ENCODE data around the gene LRMDA.

DNA sequence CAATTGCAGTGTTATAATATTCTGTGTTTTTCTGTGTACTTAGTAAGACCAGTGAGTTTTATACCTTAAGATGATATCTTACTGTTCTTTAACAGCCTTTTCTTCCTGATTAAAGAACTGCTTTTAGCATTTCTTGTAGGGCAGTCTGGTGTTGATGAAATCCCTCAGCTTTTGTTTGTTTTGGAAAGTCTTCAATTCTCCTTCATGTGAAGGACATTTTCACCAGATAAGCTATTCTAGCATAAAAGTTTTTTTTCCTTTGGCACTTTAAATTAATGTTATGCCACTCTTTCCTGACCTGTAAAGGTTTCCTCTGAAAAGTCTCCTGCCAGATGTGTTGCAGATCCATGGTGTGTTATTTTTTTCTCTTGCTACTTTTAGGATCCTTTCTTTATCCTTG is 1059.8 kb downstream of the LRMDA start:
- TF ChIP-seq CTCF (IDR thresholded peaks at IDR 0.05; ENCODE audit: extremely low read depth in 1 of 2, insufficient read depth in 1 of 2, low read depth in 1 of 2, low read length in 2 of 2): no peak
- no peak for TF ChIP-seq MAX (IDR thresholded peaks at IDR 0.05; ENCODE audit: insufficient read depth, insufficient read length)
- no peak for TF ChIP-seq POLR2AphosphoS5 (IDR thresholded peaks at IDR 0.05; ENCODE audit: insufficient read depth, low read depth, low read length)
- TF ChIP-seq EZH2 (IDR thresholded peaks at IDR 0.05; ENCODE audit: borderline replicate concordance, low read depth, low read length, severe bottlenecking): no peak
- TF ChIP-seq JUN (IDR thresholded peaks at IDR 0.05; ENCODE audit: borderline replicate concordance, insufficient read depth, insufficient read length, low read depth): no peak
- no peak for TF ChIP-seq GATA2 (IDR thresholded peaks at IDR 0.05; ENCODE audit: insufficient read depth, insufficient read length, low read depth, low read length)
